ENCODE results near the gene PMCH. TPM values are rescaled to one million over a fixed set of nuclear protein-coding genes. Genes with fewer than 3 reads are reported as not detected.
"Not testable (repeated sequence)": the region's sequence is repeated elsewhere in the genome, so short reads cannot be mapped to it uniquely, and the experiment has no call there.

PMCH gene
- total RNA-seq, 2 experiments from 2014 or later, result not detected

DNA sequence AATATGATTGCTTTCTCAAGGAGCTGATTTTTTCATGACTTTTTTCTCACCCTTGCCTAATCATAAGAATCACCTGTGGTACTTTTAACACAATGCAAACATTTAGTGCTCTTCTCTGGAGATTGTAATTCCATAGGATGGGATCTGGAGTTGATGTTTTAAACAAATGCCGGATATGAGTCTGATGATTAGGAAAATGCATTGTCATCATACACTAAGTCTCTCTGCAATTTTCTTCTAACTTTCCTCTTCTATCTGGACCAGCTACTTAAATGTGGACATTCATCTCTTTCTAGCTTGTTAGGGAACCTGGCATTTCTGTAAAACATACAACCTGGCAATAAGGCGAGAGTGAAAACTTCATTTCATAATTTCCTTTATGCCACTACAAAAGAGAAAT, 23.5 kb downstream of the PMCH start:
- DNase-seq (no peak), ATAC-seq (ENCODE audit: low read depth) (no peak)
- no peaks in the 10 kb centered on the region for H3K4me1 Mint-ChIP-seq
- H3K9me3 Mint-ChIP-seq, result no peaks in the 10 kb centered on the region
- POLR2A ChIA-PET, result no interaction called here
- H3K27ac Mint-ChIP-seq, result no peak overlapping the region
- peaks cover 14% of the 10 kb centered on the region for H3K36me3 Mint-ChIP-seq
- H3K27me3 Mint-ChIP-seq, result no peaks in the 10 kb centered on the region
- H3K4me3 Mint-ChIP-seq, result no peak overlapping the region

DNA sequence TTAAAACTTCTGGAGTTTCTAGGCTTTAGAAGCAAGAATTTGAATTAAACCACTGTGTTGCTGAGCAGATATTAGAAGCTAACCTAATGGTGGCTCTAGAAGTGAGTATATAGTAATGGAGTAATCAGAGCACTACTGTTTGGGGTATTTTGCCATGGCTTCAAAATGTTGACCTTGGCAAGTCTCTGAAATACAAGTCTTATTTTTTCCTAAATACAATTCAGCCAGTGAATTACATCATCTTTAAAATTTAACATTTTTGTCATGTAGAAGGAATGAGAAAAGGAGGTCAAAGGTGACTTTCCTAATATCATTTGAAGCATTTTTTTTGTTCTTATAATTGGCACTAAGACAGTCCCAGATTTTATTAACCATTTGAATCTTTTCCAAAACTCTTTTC, 25.2 kb downstream of the PMCH start:
- no peak for ATAC-seq (ENCODE audit: low read depth)
- POLR2A ChIA-PET, result no interaction called here
- no peak overlapping the region for H3K4me3 Mint-ChIP-seq
- H3K4me1 Mint-ChIP-seq, result peaks cover 2% of the 10 kb centered on the region
- DNase-seq, result no peak
- H3K27ac Mint-ChIP-seq, result no peak overlapping the region
- H3K27me3 Mint-ChIP-seq, result no peaks in the 10 kb centered on the region
- H3K9me3 Mint-ChIP-seq, result no peaks in the 10 kb centered on the region
- H3K36me3 Mint-ChIP-seq, result peaks cover 10% of the 10 kb centered on the region

- H3K4me3 Mint-ChIP-seq, result no peak overlapping the region
- H3K9me3 Mint-ChIP-seq, result no peaks in the 10 kb centered on the region
- POLR2A ChIA-PET, result no interaction called here
- H3K36me3 Mint-ChIP-seq, result peaks cover 9% of the 10 kb centered on the region
- H3K27ac Mint-ChIP-seq, result no peak overlapping the region
- no peak for ATAC-seq (ENCODE audit: low read depth)
- DNase-seq, result no peak
- peaks cover 2% of the 10 kb centered on the region for H3K4me1 Mint-ChIP-seq
- no peaks in the 10 kb centered on the region for H3K27me3 Mint-ChIP-seq
Measured at GRCh38 chr12:102171951-102172350, 25.7 kb downstream of the PMCH start.

DNA sequence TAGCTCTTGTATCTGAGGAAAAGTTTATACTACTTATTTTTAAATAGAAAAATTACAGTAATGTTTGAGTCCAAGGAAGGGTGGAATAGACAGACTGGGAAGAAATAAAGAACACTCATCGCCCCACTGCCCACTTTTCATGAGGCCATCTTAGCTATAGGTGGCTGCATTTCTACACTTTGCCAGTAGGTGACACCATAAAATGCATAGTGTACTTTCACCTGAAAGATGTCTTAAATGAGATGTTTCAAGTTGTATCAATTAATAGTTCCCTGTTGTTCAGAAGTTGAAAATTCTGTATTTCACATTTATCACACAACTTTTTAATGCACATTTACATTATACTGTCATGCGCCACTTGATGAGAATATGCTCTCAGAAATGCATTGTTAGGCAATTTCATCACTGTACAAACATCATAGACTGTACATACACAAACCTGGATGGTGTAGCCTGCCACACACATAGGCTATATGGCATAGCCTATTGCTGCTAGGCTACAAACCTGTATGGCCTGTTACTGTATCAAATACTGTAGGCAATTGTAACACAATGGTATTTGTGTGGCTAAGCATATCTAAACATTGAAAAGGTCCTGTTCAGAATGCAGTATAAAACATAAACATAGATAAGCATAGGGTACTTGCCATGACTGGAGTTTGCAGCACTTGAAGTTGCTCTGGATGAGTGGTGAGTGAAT, 27.6 kb downstream of the PMCH start:
- DNase-seq, result no peak
- Mint-ChIP-seq H3K4me3 (no peak overlapping the region), H3K27ac (no peak overlapping the region), H3K27me3 (no peaks in the 10 kb centered on the region), H3K4me1 (peaks cover 2% of the 10 kb centered on the region), H3K9me3 (no peaks in the 10 kb centered on the region), H3K36me3 (peaks cover 9% of the 10 kb centered on the region)
- ATAC-seq (ENCODE audit: low read depth), result no peak
- POLR2A ChIA-PET, result no interaction called here

DNA sequence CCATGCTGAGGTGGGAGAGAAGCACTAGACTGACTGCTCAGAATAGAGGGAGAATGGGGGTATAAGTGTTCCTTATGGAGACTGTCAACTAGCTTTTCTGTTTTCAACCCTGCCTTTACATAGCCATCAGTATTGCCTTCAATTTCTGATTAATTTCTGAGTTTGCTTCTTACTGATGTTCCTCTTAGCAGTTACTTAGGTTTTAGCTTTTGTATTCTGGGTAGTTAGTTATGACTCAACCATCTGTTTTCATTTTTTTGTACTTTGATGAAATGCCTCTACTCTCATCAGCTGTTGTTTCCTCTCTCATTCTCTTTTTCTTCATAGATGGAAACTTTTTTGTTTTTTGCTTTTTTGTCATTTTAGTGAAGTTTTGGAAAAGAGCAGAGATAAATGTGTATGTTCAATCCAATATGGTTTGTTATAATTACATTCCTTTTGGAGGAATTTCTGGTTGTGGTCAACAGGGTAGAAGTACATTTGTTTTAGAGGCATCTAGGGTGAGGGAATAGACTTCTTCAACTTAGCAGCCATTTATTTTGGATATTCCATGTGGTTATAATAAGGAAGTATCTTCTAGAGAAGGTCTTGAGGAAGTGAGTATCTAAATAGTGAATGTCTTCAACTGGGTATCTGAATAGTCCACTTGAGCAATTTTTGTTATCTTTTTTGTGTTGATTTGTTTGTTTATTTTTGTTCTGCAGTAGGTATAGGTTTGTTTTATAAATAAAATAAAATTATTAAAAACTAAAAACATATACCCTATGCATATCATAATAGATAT, 29.6 kb downstream of the PMCH start:
- Mint-ChIP-seq H3K27ac (no peak overlapping the region), H3K9me3 (no peaks in the 10 kb centered on the region), H3K4me1 (peaks cover 2% of the 10 kb centered on the region), H3K27me3 (no peaks in the 10 kb centered on the region), H3K36me3 (peaks cover 11% of the 10 kb centered on the region), H3K4me3 (no peak overlapping the region)
- ATAC-seq (ENCODE audit: low read depth) (no peak), DNase-seq (no peak)
- POLR2A ChIA-PET, result no interaction called here

DNA sequence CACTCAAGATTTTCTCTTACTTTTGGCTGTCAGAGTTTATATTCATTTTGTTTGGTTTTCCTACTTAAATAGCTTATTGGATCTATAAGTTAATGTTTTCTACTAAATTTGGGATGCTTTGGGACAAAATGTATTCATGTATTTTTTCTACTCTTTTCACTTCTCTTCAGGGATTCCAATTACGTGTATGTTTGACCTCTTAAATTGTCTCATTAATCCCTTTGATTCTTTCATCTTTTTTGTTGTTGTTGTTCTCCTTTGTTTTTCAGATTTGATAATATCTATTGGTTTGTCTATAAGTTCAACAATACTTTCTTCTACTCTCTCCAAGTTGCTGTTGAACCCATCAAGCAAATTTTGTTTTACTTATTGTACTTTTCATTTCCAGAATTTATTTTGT, 34.2 kb downstream of the PMCH start:
- DNase-seq (no peak), ATAC-seq (ENCODE audit: low read depth) (no peak)
- Mint-ChIP-seq H3K27ac (no peak overlapping the region), H3K9me3 (no peaks in the 10 kb centered on the region), H3K27me3 (no peaks in the 10 kb centered on the region), H3K36me3 (peaks cover 10% of the 10 kb centered on the region), H3K4me1 (peaks cover 2% of the 10 kb centered on the region), H3K4me3 (no peak overlapping the region)
- POLR2A ChIA-PET, result no interaction called here

- DNase-seq; H3K27ac Mint-ChIP-seq; H3K27me3 Mint-ChIP-seq; POLR2A ChIA-PET; H3K4me1 Mint-ChIP-seq; ATAC-seq (ENCODE audit: low read depth); H3K9me3 Mint-ChIP-seq; H3K4me3 Mint-ChIP-seq: not testable (repeated sequence)
- H3K36me3 Mint-ChIP-seq, result peaks cover 28% of the 10 kb centered on the region
Measured at GRCh38 chr12:102155206-102155605, 42.4 kb downstream of the PMCH start.

DNA sequence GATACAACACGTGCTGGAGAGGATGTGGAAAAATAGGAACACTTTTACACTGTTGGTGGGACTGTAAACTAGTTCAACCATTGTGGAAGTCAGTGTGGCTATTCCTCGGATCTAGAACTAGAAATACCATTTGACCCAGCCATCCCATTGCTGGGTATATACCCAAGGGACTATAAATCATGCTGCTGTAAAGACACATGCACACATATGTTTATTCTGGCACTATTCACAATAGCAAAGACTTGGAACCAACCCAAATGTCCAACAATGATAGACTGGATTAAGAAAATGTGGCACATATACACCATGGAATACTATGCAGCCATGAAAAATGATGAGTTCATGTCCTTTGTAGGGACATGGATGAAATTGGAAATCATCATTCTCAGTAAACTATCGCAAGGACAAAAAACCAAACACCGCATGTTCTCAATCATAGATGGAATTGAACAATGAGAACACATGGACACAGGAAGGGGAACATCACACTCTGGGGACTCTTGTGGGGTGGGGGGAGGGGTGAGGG, 50.5 kb downstream of the PMCH start:
- H3K4me1 Mint-ChIP-seq; H3K4me3 Mint-ChIP-seq; DNase-seq; H3K9me3 Mint-ChIP-seq; H3K27me3 Mint-ChIP-seq; POLR2A ChIA-PET; H3K27ac Mint-ChIP-seq; ATAC-seq (ENCODE audit: low read depth): not testable (repeated sequence)
- peaks cover 29% of the 10 kb centered on the region for H3K36me3 Mint-ChIP-seq

Other genes with a start within 250 kb of the PMCH start
- gene WASHC3, start 135.8 kb downstream of the PMCH start, total RNA-seq, result 10 to 100 TPM; 53.2 to 58.0 TPM
- 10 to 100 TPM; 47.7 to 49.2 TPM for gene NUP37, start 77.7 kb downstream of the PMCH start, total RNA-seq
- gene PARPBP, start 77.7 kb downstream of the PMCH start, total RNA-seq, result 10 to 100 TPM; 19.0 to 20.5 TPM

All from activated naive CD8-positive, alpha-beta T cell treated with anti-CD3 and anti-CD28 coated beads, Interleukin-2, amount 10 ng/mL, durations not matched to agents 7 days and 5 days (primary cell).